Measurements from ENCODE around the gene TRIM32. TPM values are rescaled to one million over a fixed set of nuclear protein-coding genes. Genes with fewer than 3 reads are reported as not detected.

Gene TRIM32
- total RNA-seq, 1 experiment from 2014 or later: 17.5 TPM

- TF ChIP-seq, protein P1, sequence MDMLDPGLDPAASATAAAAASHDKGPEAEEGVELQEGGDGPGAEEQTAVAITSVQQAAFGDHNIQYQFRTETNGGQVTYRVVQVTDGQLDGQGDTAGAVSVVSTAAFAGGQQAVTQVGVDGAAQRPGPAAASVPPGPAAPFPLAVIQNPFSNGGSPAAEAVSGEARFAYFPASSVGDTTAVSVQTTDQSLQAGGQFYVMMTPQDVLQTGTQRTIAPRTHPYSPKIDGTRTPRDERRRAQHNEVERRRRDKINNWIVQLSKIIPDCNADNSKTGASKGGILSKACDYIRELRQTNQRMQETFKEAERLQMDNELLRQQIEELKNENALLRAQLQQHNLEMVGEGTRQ (CRISPR knock-in tag; IDR thresholded peaks at IDR 0.05): no peak
- no peak for TF ChIP-seq ZNF396 (CRISPR knock-in tag; IDR thresholded peaks at IDR 0.05; ENCODE audit: borderline replicate concordance)
- TF ChIP-seq, protein P2, sequence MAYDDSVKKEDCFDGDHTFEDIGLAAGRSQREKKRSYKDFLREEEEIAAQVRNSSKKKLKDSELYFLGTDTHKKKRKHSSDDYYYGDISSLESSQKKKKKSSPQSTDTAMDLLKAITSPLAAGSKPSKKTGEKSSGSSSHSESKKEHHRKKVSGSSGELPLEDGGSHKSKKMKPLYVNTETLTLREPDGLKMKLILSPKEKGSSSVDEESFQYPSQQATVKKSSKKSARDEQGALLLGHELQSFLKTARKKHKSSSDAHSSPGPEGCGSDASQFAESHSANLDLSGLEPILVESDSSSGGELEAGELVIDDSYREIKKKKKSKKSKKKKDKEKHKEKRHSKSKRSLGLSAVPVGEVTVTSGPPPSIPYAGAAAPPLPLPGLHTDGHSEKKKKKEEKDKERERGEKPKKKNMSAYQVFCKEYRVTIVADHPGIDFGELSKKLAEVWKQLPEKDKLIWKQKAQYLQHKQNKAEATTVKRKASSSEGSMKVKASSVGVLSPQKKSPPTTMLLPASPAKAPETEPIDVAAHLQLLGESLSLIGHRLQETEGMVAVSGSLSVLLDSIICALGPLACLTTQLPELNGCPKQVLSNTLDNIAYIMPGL (CRISPR knock-in tag; IDR thresholded peaks at IDR 0.05): no peak
- no peak for TF ChIP-seq EMX1 (CRISPR knock-in tag; IDR thresholded peaks at IDR 0.05)
- no peak for TF ChIP-seq GABPB1 (CRISPR knock-in tag; IDR thresholded peaks at IDR 0.05)
These were observed 18.0 kb upstream of the TRIM32 start (continued) for GRCh38 chr9:116668970-116669695.

DNA sequence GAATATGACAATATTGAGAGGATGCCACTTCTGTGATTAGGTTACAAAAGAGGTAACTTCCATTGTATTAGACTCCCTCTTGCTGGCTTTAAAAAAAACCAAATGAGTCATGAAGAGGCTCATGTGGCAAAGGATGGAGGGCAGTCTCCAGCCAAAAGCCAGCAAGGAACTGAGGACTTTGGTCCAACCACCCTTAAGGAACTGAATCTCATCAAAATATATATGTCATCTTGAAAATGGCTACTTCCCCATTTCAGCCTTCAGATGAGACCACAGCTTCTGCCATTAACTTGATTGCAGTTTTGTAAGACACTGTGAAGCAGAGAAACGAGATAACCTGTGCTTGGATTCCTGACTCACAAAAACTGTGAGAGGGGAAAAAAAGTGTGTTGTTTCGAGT, 15.5 kb upstream of the TRIM32 start:
- DNase-seq (ENCODE audit: low spot score) (no peak), ATAC-seq (no peak)
- peaks cover 62% of the 10 kb centered on the region for H3K9me3 Mint-ChIP-seq
- ChIA-PET CTCF (no interaction called here), POLR2A (no interaction called here)
- H3K36me3 Mint-ChIP-seq: peaks cover 55% of the 10 kb centered on the region
- no peak for TF ChIP-seq ERG (CRISPR knock-in tag; IDR thresholded peaks at IDR 0.05)
- TF ChIP-seq HMGA2 (CRISPR knock-in tag; IDR thresholded peaks at IDR 0.05): no peak
- no peak for TF ChIP-seq ZNF532 (CRISPR knock-in tag; IDR thresholded peaks at IDR 0.05; ENCODE audit: borderline replicate concordance)
- no peak for TF ChIP-seq SMAD3 (CRISPR knock-in tag; IDR thresholded peaks at IDR 0.05; ENCODE audit: borderline replicate concordance)
- no peak for TF ChIP-seq TEAD4 (CRISPR knock-in tag; IDR thresholded peaks at IDR 0.05)
- no peak overlapping the region for H3K4me3 Mint-ChIP-seq
- H3K27me3 Mint-ChIP-seq (ENCODE audit: low read depth): peaks cover 19% of the 10 kb centered on the region
- H3K4me1 Mint-ChIP-seq: no peaks in the 10 kb centered on the region
- H3K27ac Mint-ChIP-seq: no peak overlapping the region

DNA sequence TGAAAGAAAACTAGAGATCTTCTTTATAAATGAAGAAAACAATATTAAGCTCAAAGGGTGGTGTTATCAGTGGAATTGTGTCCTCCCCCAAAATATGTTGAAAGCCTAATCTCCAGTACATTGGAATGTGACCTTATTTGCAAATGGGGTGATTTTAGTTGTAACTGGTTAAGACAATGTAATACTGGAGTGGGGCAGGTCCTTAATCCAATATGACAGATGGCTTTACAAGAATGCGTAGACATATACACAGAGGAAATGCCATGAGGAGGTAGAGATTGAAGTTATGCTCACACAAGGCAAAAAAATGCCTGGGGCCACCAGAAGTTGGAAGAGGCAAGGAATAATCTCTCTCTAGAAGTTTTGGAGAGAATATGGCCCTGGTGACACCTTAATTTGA, 13.7 kb upstream of the TRIM32 start:
- H3K4me3 Mint-ChIP-seq: no peak overlapping the region
- ATAC-seq (no peak), DNase-seq (ENCODE audit: low spot score) (no peak)
- peaks cover 77% of the 10 kb centered on the region for H3K9me3 Mint-ChIP-seq
- peaks cover 64% of the 10 kb centered on the region for H3K36me3 Mint-ChIP-seq
- no peaks in the 10 kb centered on the region for H3K4me1 Mint-ChIP-seq
- H3K27ac Mint-ChIP-seq: no peak overlapping the region
- H3K27me3 Mint-ChIP-seq (ENCODE audit: low read depth): peaks cover 19% of the 10 kb centered on the region
- POLR2A ChIA-PET: no interaction called here
- CTCF ChIA-PET: no interaction called here
- no peak for TF ChIP-seq CREM (CRISPR knock-in tag; IDR thresholded peaks at IDR 0.05)
- TF ChIP-seq, protein P3, sequence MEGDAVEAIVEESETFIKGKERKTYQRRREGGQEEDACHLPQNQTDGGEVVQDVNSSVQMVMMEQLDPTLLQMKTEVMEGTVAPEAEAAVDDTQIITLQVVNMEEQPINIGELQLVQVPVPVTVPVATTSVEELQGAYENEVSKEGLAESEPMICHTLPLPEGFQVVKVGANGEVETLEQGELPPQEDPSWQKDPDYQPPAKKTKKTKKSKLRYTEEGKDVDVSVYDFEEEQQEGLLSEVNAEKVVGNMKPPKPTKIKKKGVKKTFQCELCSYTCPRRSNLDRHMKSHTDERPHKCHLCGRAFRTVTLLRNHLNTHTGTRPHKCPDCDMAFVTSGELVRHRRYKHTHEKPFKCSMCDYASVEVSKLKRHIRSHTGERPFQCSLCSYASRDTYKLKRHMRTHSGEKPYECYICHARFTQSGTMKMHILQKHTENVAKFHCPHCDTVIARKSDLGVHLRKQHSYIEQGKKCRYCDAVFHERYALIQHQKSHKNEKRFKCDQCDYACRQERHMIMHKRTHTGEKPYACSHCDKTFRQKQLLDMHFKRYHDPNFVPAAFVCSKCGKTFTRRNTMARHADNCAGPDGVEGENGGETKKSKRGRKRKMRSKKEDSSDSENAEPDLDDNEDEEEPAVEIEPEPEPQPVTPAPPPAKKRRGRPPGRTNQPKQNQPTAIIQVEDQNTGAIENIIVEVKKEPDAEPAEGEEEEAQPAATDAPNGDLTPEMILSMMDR (IDR thresholded peaks at IDR 0.05): no peak
- TF ChIP-seq ELF4 (CRISPR knock-in tag; IDR thresholded peaks at IDR 0.05; ENCODE audit: low read depth): no peak
- no peak for TF ChIP-seq EMX1 (CRISPR knock-in tag; IDR thresholded peaks at IDR 0.05)
- no peak for TF ChIP-seq HMGA2 (CRISPR knock-in tag; IDR thresholded peaks at IDR 0.05)
- TF ChIP-seq OVOL2 (CRISPR knock-in tag; IDR thresholded peaks at IDR 0.05; ENCODE audit: borderline replicate concordance): no peak
- no peak for TF ChIP-seq PRRX2 (CRISPR knock-in tag; IDR thresholded peaks at IDR 0.05)
- no peak for TF ChIP-seq ZNF396 (CRISPR knock-in tag; IDR thresholded peaks at IDR 0.05; ENCODE audit: borderline replicate concordance)
- no peak for TF ChIP-seq MXD4 (CRISPR knock-in tag; IDR thresholded peaks at IDR 0.05; ENCODE audit: borderline replicate concordance)
- no peak for TF ChIP-seq NFYB (CRISPR knock-in tag; conservative IDR thresholded peaks at IDR 0.05; ENCODE audit: low read depth)
- TF ChIP-seq, protein P2 (CRISPR knock-in tag; IDR thresholded peaks at IDR 0.05): no peak
- no peak for TF ChIP-seq FOXP4 (CRISPR knock-in tag; IDR thresholded peaks at IDR 0.05)

Data from WTC11 (cell line).